Measurements from ENCODE around the gene ATP7A.

DNA sequence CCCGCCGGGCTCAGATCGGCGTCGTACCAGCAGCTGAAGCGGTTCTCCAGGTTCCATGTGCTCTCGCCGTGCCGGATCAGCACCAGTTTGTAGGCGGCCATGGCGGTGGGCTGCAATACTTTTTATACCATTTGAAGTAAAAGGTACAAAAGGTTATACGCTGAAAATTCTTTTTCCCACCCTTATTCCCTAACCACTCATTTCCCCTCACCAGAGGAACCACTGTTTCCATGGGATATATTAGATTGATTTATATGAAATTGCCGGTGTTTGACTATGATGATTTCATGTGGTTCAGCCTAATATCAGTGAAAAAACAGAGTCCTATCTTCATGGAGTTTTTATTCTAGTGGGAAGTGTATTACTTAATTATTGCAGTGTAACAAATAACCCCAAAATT lies 59.0 kb downstream of the ATP7A start, which contains the start of gene PGAM4:
- no peak for TF ChIP-seq POLR2AphosphoS5 (IDR thresholded peaks at IDR 0.05; ENCODE audit: insufficient read depth, low read depth, low read length)
- TF ChIP-seq, protein P1, sequence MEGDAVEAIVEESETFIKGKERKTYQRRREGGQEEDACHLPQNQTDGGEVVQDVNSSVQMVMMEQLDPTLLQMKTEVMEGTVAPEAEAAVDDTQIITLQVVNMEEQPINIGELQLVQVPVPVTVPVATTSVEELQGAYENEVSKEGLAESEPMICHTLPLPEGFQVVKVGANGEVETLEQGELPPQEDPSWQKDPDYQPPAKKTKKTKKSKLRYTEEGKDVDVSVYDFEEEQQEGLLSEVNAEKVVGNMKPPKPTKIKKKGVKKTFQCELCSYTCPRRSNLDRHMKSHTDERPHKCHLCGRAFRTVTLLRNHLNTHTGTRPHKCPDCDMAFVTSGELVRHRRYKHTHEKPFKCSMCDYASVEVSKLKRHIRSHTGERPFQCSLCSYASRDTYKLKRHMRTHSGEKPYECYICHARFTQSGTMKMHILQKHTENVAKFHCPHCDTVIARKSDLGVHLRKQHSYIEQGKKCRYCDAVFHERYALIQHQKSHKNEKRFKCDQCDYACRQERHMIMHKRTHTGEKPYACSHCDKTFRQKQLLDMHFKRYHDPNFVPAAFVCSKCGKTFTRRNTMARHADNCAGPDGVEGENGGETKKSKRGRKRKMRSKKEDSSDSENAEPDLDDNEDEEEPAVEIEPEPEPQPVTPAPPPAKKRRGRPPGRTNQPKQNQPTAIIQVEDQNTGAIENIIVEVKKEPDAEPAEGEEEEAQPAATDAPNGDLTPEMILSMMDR (IDR thresholded peaks at IDR 0.05; ENCODE audit: extremely low read depth in 1 of 2, insufficient read depth in 1 of 2, low read depth in 1 of 2, low read length in 2 of 2) = no peak
- no peak for TF ChIP-seq POLR2A (IDR thresholded peaks at IDR 0.05; ENCODE audit: low read depth, low read length)
